WERI-Rb-1 (cell line): ENCODE measurements around the gene RPL34.

Source experiments
- DNase-seq: peaks from one replicate; pipeline ENCODE4 v3.0.0-alpha.2; 2020
- H3K27ac ChIP-seq: fragments of 250-450 bp; sonication (Bioruptor Pico); 2 replicates; pipeline ENCODE4 v1.5.1; 2020; ENCODE audit warnings: mild to moderate bottlenecking, moderate library complexity
- H3K27me3 ChIP-seq: fragments of 250-450 bp; sonication (Bioruptor Pico); 2 replicates; pipeline ENCODE4 v1.5.1; 2021; ENCODE audit warnings: mild to moderate bottlenecking, low read depth, moderate library complexity; ENCODE audit not compliant: insufficient read depth, severe bottlenecking
- H3K36me3 ChIP-seq: fragments of 250-450 bp; sonication (Bioruptor Pico); 2 replicates; pipeline ENCODE4 v1.5.1; 2020; ENCODE audit warnings: mild to moderate bottlenecking, moderate library complexity
- H3K4me3 ChIP-seq: 2 replicates; pipeline ENCODE4 v1.5.1; 2011; ENCODE audit warnings: low read depth, mild to moderate bottlenecking, control low read depth, low read length
- H3K9me3 ChIP-seq: fragments of 250-450 bp; sonication (Bioruptor Pico); 2 replicates; pipeline ENCODE4 v1.5.1; 2021; ENCODE audit warnings: mild to moderate bottlenecking, moderate library complexity; ENCODE audit not compliant: severe bottlenecking
- CTCF ChIP-seq: IDR thresholded peaks from 2 replicates; pipeline ENCODE4 v1.5.1; 2011; ENCODE audit warnings: low read depth, mild to moderate bottlenecking, control low read depth, inconsistent platforms, low read length

RPL34 gene

GRCh38 chr4:108620101-108620932, at the start of gene RPL34:
TSS of gene RPL34 (plus strand) at chr4:108620576. CDS start at chr4:108621960, 1,384 bp downstream.
- TF ChIP-seq CTCF, result no peak
- no peaks in the 10 kb centered on the region for H3K27me3 ChIP-seq
- DNase-seq, result peak; percentile 98
- peak within 1 kb of the TSS; percentile 98 for H3K4me3 ChIP-seq
- peaks cover 49% of the 10 kb centered on the region for H3K36me3 ChIP-seq
- H3K9me3 ChIP-seq, result peaks cover 6% of the 10 kb centered on the region
- H3K27ac ChIP-seq, result peak within 1 kb of the TSS; percentile 84

DNA sequence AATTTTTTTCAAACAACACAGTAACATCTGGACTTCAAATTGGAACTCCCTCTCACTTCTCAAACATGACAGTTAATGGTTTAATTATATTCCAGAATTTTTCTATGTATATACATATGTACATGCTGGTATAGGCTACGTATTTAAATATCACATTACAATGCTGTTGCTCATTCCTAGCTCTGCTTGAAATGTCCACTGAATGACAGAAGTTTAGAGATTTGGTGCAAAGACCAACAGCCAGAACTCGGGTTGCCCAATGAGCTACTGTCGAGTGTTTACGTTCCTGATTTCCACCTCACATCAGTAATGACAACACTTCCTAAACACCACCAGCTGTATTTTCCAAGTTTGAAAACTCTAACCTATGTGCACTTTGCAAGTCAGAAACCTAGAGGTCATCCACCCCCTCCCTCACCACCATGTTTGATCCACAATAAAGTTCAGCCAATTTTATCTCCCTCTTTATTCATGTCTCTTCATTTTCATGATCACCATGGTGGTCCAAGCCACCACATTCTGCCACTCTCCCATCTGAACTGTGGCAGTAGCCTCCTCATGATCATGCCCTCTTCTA, 49.3 kb upstream of the RPL34 start:
- Histone ChIP-seq H3K27ac (no peak overlapping the region), H3K9me3 (no peaks in the 10 kb centered on the region), H3K4me3 (no peak overlapping the region), H3K36me3 (no peaks in the 10 kb centered on the region), H3K27me3 (no peaks in the 10 kb centered on the region)
- DNase-seq, result no peak
- no peak for TF ChIP-seq CTCF

DNA sequence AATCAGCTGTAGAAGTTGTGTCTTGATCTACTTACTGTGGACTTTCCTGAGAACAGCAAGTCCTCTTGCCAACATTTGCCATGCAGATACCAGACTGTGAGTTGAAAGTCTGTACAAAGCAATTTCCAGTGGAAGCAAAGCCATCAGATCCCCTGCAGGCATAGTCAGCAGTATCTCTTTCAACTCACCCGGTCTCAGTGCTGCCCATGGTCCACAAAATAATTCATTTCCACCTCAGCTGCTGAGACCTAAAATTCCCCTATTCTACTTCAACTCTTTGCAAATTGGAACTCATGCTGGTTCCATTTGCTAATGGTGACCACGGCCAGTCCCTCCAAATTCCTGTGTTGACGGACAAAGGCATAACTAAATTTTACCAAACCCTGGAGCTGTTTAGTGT, 46.0 kb upstream of the RPL34 start:
- H3K27me3 ChIP-seq, result no peaks in the 10 kb centered on the region
- H3K4me3 ChIP-seq, result no peak overlapping the region
- no peak for TF ChIP-seq CTCF
- H3K36me3 ChIP-seq, result no peaks in the 10 kb centered on the region
- DNase-seq, result no peak
- no peak overlapping the region for H3K27ac ChIP-seq
- no peaks in the 10 kb centered on the region for H3K9me3 ChIP-seq

- no peak for TF ChIP-seq CTCF
- no peak overlapping the region for H3K4me3 ChIP-seq
- no peak for DNase-seq
These were observed 39.3 kb upstream of the RPL34 start for GRCh38 chr4:108581083-108581482.

GRCh38 chr4:108586778-108587177, 33.6 kb upstream of the RPL34 start:
- Histone ChIP-seq H3K27ac (no peak overlapping the region), H3K27me3 (no peaks in the 10 kb centered on the region), H3K4me3 (no peak overlapping the region), H3K9me3 (no peaks in the 10 kb centered on the region), H3K36me3 (no peaks in the 10 kb centered on the region)
- no peak for TF ChIP-seq CTCF
- DNase-seq, result no peak

More at GRCh38 chr4:108581083-108581482, 39.3 kb upstream of the RPL34 start:
- no peaks in the 10 kb centered on the region for H3K27me3 ChIP-seq
- H3K36me3 ChIP-seq, result no peaks in the 10 kb centered on the region
- no peaks in the 10 kb centered on the region for H3K9me3 ChIP-seq
- no peak overlapping the region for H3K27ac ChIP-seq

GRCh38 chr4:108588878-108589277, 31.5 kb upstream of the RPL34 start:
- no peak for DNase-seq
- Histone ChIP-seq H3K27ac (no peak overlapping the region), H3K27me3 (no peaks in the 10 kb centered on the region), H3K9me3 (no peaks in the 10 kb centered on the region), H3K36me3 (no peaks in the 10 kb centered on the region), H3K4me3 (no peak overlapping the region)
- TF ChIP-seq CTCF, result no peak
